Measurements from ENCODE around the gene SYNPR. TPM values are rescaled to one million over a fixed set of nuclear protein-coding genes. Genes with fewer than 3 reads are reported as not detected.

SYNPR gene
- total RNA-seq, 1 experiment from 2014 or later = 0.17 TPM

DNA sequence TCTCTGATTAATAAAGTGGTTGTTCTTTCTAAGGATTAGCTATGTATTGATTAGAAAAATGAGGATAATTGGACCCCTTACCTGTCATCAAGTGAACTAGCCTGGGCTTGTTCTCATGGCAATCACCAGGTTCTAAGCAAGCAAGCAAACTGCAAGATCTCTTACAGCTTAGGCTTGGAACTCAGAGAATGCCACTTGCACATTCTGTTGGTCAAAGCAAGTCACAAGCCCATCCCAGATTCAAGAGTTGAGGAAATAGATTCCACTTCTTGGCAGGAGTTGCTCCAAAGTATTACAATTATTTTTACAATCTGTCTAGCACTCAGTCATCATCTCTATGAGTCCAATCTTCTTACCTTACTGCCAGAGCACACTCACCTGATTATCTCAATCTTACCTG is 180.3 kb downstream of the SYNPR start:
- Histone ChIP-seq H2BK120ac (ENCODE audit: low read depth, low read length, poor library complexity, severe bottlenecking) (no peak overlapping the region), H3K9me3 (ENCODE audit: control insufficient read depth, low read depth, low read length) (no peaks in the 10 kb centered on the region), H3K4ac (ENCODE audit: low read depth, low read length) (no peak overlapping the region), H3K9ac (ENCODE audit: extremely low read depth, insufficient read length, low read length) (no peak overlapping the region), H3K79me2 (ENCODE audit: insufficient read depth, low read length) (no peaks in the 10 kb centered on the region), H2AFZ (ENCODE audit: low read length) (no peak overlapping the region), H3K4me1 (ENCODE audit: insufficient read depth, low read length) (no peaks in the 10 kb centered on the region), H3K14ac (ENCODE audit: insufficient read depth, low read length) (no peak overlapping the region), H3K23ac (ENCODE audit: insufficient read length, low read depth, low read length) (no peak overlapping the region), H2BK15ac (ENCODE audit: low read depth, low read length) (no peak overlapping the region), H3K56ac (ENCODE audit: insufficient read length, low read depth, low read length) (no peak overlapping the region), H4K8ac (replicated peaks; ENCODE audit: insufficient read length, low read depth, low read length) (no peak overlapping the region), H4K20me1 (ENCODE audit: control insufficient read depth, insufficient read depth, insufficient read length) (no peaks in the 10 kb centered on the region), H4K91ac (ENCODE audit: insufficient read length, low read depth, low read length) (no peak overlapping the region), H3T11ph (ENCODE audit: low read length) (no peak overlapping the region), H3K27ac (ENCODE audit: insufficient read length, low read depth, low read length) (no peak overlapping the region), H2BK20ac (ENCODE audit: low read depth, low read length, poor library complexity, severe bottlenecking) (no peak overlapping the region), H3K27me3 (ENCODE audit: insufficient read depth, low read length) (no peaks in the 10 kb centered on the region), H2BK12ac (ENCODE audit: insufficient read length, low read depth, low read length) (no peak overlapping the region), H4K5ac (ENCODE audit: insufficient read length, low read depth, low read length) (no peak overlapping the region), H3K18ac (ENCODE audit: insufficient read length, low read depth, low read length) (no peak overlapping the region), H3K79me1 (ENCODE audit: insufficient read depth, low read depth, low read length, poor library complexity, severe bottlenecking) (no peaks in the 10 kb centered on the region), H2BK5ac (ENCODE audit: insufficient read length, low read length) (no peak overlapping the region), H3K23me2 (ENCODE audit: insufficient read length, low read depth, low read length, poor library complexity, severe bottlenecking) (no peaks in the 10 kb centered on the region), H3K4me2 (ENCODE audit: insufficient read depth, insufficient read length, low read length) (no peak overlapping the region), H2AK5ac (ENCODE audit: insufficient read length, low read length) (no peak overlapping the region)
- Mint-ChIP-seq H3K4me1 (peaks cover 3% of the 10 kb centered on the region in 2 experiments), H3K27ac (no peak overlapping the region), H3K9me3 (peaks cover 0 to 2% of the 10 kb centered on the region in 2 experiments; a peak in 1 of 5 replicates), H3K36me3 (ENCODE audit: insufficient read depth in 1 of 3, low read depth in 3 of 3) (peaks cover 0 to 3% (median 0%) of the 10 kb centered on the region in 3 experiments; a peak in 2 of 7 replicates), H3K4me3 (no peak overlapping the region), H3K27me3 (ENCODE audit: low read depth) (no peaks in the 10 kb centered on the region)
- no peak for TF ChIP-seq CTCF (conservative IDR thresholded peaks at IDR 0.05)
- no peak for DNase-seq

All from H9 (cell line).